ENCODE data around the gene RSPRY1. TPM values are rescaled to one million over a fixed set of nuclear protein-coding genes. Genes with fewer than 3 reads are reported as not detected.
A peak's percentile ranks its signal among the peaks of the same experiment; 100 is the strongest.

Gene RSPRY1
- total RNA-seq, 4 donors from 2014 or later: 28.2 to 31.8 (median 29.5) TPM

DNA sequence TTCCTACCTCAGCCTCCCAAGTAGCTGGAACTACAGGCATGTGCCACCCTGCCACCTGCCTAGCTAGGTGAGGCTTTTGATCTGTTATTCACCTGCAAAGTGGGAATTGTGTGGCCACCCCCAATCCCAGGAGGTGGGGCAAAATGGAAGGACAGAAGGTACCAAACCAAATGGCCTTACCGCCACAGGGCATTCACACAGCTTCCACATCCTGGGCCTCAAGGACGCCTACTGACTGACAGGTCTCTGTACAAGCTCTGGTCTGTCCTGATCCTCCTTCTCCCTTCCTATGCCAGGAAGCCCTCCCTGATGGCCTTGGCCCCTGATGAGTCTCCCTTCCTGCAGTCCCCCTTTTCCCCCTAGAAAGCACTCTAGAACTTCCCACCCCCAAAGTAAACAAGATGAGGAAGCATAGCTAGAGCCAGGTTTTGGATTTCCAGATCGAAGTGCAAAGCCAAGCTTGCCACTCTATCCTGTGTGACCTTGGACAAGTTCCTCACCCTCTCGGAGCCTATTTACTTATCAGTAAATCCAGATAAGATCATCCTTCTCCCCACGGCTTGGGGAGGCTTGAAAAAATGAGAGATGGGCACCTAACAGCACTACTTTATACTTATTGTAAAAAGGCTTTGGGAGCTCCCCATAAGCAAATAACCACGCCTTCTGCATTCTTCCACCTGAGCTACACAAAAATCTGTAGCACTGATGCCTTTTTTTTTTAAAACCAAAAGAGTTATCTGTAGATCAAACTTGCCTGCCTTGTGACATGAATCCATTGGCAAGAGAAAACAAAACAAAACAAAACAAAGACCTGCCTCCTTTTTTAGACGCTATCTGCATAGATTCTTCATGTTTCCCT is 93.9 kb downstream of the RSPRY1 start:
- Histone ChIP-seq H3K4me3 (no peak overlapping the region), H3K27me3 (peaks cover 28% of the 10 kb centered on the region), H3K36me3 (no peaks in the 10 kb centered on the region), H3K9me3 (no peaks in the 10 kb centered on the region), H3K27ac (no peak overlapping the region), H3K4me1 (peaks cover 0 to 22% (median 3%) of the 10 kb centered on the region in 3 donors)
- TF ChIP-seq EP300 (IDR thresholded peaks at IDR 0.05) (no peak), POLR2A (IDR thresholded peaks at IDR 0.05) (no peak), POLR2AphosphoS5 (IDR thresholded peaks at IDR 0.05) (no peak), CTCF (IDR thresholded peaks at IDR 0.05) (no peak)
- WGBS, 2 donors (ENCODE audit: low coverage in 1 of 2): 57 to 70% methylated on average over 5 to 7 of the region's 7 CpGs
- no peak for ATAC-seq

GRCh38 chr16:57281791-57282190 is 95.7 kb downstream of the RSPRY1 start:
- Histone ChIP-seq H3K36me3 (no peaks in the 10 kb centered on the region), H3K27me3 (peaks cover 35% of the 10 kb centered on the region), H3K27ac (no peak overlapping the region), H3K9me3 (no peaks in the 10 kb centered on the region), H3K4me3 (no peak overlapping the region), H3K4me1 (peaks cover 0 to 21% (median 3%) of the 10 kb centered on the region in 3 donors)
- no peak for ATAC-seq
- WGBS, 2 donors (ENCODE audit: low coverage in 1 of 2): 100% methylated on average over 1 to 3 of the region's 3 CpGs
- TF ChIP-seq EP300 (IDR thresholded peaks at IDR 0.05) (no peak), CTCF (IDR thresholded peaks at IDR 0.05) (no peak), POLR2AphosphoS5 (IDR thresholded peaks at IDR 0.05) (no peak), POLR2A (IDR thresholded peaks at IDR 0.05) (no peak)

DNA sequence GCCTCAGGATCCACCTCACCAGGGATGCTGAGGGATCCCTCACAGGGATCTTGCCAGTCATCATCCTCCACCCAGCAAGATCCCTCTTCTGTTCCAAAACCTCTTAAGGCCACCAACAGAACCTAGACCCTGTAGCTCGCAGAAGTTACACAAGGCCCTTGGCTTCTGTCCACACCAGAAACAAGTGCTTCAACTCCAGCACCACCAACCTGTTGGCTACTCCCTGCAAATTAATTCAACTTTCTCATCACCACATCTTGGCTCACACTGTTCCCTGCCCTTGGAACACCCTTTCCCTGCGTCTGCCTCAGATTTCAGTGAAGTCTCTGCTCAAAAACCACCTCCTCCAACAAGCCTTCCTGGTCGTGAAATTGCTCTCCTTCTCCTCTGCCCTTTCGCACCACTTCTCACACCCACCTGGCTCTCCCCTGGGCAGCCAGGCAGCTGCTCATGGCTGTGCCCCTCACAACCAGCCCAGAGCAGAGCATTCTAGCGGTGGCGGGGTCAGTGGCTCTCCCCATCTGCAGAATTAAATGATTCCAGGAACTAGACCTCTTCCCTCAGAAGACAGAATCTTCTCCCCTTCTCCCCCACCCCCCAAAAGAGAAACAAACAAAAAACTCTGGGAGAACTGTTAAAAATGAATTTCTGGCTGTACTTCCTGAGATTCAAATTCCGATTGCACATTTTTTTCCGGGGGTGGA is 96.5 kb downstream of the RSPRY1 start:
- H3K27ac ChIP-seq: peak overlapping the region in 1 of 4 donors; percentile 60
- peaks cover 35% of the 10 kb centered on the region for H3K27me3 ChIP-seq
- H3K36me3 ChIP-seq: no peaks in the 10 kb centered on the region
- 66 to 94% methylated on average over 3 to 7 of the region's 8 CpGs for WGBS, 2 donors (ENCODE audit: low coverage in 1 of 2)
- H3K4me3 ChIP-seq: peak overlapping the region in 1 of 2 donors; percentile 63
- no peak for ATAC-seq
- no peaks in the 10 kb centered on the region for H3K9me3 ChIP-seq
- peaks cover 0 to 16% (median 3%) of the 10 kb centered on the region in 3 donors for H3K4me1 ChIP-seq
- TF ChIP-seq POLR2A (IDR thresholded peaks at IDR 0.05) (no peak), CTCF (IDR thresholded peaks at IDR 0.05) (peak in 1 of 4 experiments; percentile 4)

- ATAC-seq: peak; percentile 10
- H3K27me3 ChIP-seq: peaks cover 35% of the 10 kb centered on the region
- peak overlapping the region in 1 of 2 donors; percentile 63 for H3K4me3 ChIP-seq
- WGBS, 2 donors (ENCODE audit: low coverage in 1 of 2): 38 to 45% methylated on average over 8 to 10 of the region's 24 CpGs
- no peaks in the 10 kb centered on the region for H3K36me3 ChIP-seq
- H3K4me1 ChIP-seq: peaks cover 0 to 16% (median 3%) of the 10 kb centered on the region in 3 donors
- no peak for TF ChIP-seq POLR2A (IDR thresholded peaks at IDR 0.05)
- TF ChIP-seq CTCF (IDR thresholded peaks at IDR 0.05): no peak
- no peak for TF ChIP-seq POLR2AphosphoS5 (IDR thresholded peaks at IDR 0.05)
- no peak for TF ChIP-seq EP300 (IDR thresholded peaks at IDR 0.05)
- H3K9me3 ChIP-seq: no peaks in the 10 kb centered on the region
- peak overlapping the region in 2 of 4 donors; percentile 14 to 60 for H3K27ac ChIP-seq
These were observed 97.3 kb downstream of the RSPRY1 start for GRCh38 chr16:57283214-57283958.

All from gastroesophageal sphincter (tissue), 4 donors.